Ramos (cell line): Measurements from ENCODE around the gene PDE4DIP.
"Not testable (repeated sequence)": the region's sequence is repeated elsewhere in the genome, so short reads cannot be mapped to it uniquely, and the experiment has no call there.

Experiments used
- in situ Hi-C: fragments of 300-500 bp; cut with MboI; formaldehyde crosslinking; loops from one replicate; pipeline ENCODE4 v1.14.3; 2022; ENCODE audit warnings: low sequenced_read_pairs; ENCODE audit not compliant: unreplicated experiment

Gene PDE4DIP

GRCh38 chr1:149024327-149024726 is 180.1 kb downstream of the PDE4DIP start:
- in situ Hi-C loops, result not testable (repeated sequence)

GRCh38 chr1:149033916-149034315 is 189.7 kb downstream of the PDE4DIP start:
- in situ Hi-C loops, result not testable (repeated sequence)

DNA sequence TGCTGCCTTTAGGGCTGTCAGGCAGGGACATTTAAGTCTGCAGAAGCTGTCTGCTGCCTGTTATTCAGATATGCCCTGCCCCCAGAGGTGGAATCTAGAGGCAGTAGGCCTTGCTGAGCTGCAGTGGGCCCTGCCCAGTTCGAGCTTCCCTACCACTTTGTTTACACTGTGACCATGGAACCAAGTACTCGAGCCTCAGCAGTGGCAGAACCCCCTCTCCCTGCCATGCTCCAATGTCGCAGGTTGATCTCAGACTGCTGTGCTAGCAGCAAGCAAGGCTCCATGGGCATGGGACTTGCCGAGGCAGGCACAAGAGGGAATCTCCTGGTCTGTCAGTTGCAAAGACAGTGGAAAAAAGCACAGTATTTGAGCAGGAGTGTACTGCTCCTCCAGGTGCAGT is 198.8 kb downstream of the PDE4DIP start:
- in situ Hi-C loops, result not testable (repeated sequence)

- in situ Hi-C loops, result not testable (repeated sequence)
These were observed 220.4 kb downstream of the PDE4DIP start for GRCh38 chr1:149064611-149065010.

DNA sequence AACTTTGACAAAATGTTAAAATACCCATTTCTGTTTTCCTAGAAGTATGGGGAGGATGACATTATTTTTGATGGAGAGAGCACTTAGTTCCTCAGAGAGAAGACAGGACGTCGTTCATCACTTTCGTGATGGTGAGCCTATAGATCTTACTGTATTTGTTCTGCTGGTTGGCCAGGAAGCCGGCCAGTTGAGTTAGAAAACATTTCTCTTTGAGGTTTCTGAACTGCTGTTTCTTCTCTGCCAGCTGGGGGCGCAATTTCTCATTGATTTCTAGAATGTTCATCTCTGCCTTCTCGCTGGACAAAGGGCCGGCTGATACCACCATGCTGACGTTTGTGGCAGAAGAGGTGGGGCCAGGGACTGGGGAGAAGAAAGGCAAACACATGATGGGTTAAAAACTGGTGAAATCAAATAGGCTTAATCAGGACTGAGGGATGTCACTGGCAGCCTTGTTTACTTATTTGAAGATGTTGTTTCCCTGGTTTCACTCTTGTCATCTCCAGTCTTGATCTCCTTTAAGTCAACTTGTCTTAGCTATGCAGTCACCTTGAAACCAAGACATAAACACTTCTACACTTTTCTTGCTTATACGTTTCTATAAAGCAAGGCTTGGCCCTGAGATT is 231.4 kb downstream of the PDE4DIP start:
- in situ Hi-C loops, result not testable (repeated sequence)
